Measurements from ENCODE around the gene NDST1. TPM values are rescaled to one million over a fixed set of nuclear protein-coding genes. Genes with fewer than 3 reads are reported as not detected.

Gene NDST1
- total RNA-seq, 1 experiment from 2014 or later, result 69.9 TPM

DNA sequence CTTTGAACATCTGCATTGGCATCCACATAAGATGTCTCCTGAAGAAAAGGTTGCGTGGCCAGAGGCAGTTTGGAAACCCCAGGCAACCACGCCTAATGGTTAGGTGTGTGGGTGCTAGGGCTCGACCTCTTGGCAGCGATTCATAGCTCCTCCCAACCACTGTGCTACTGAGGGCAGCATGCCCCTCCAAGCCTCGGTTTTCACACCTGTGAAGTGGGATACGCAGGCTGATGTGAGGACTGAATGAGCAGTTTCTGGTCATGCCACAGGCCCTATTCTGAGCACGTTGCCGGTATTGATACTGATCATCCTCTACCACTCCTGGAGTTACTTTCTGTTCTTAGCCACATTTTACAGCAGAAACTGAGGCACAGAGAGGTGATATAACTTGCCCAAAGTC is 19.1 kb downstream of the NDST1 start:
- H3K4me3 Mint-ChIP-seq, result no peak overlapping the region
- no peak overlapping the region for H3K27ac Mint-ChIP-seq
- ChIA-PET POLR2A (no interaction called here), CTCF (interaction anchor here (1.0 to 4.1 kb wide), 2 partner anchors 33 to 67 kb away, joined by 3 to 53 read pairs; no protein-coding TSS in a partner anchor)
- ATAC-seq, result no peak
- no peaks in the 10 kb centered on the region for H3K27me3 Mint-ChIP-seq (ENCODE audit: low read depth)
- peaks cover 8% of the 10 kb centered on the region for H3K36me3 Mint-ChIP-seq
- DNase-seq (ENCODE audit: low spot score), result no peak
- TF ChIP-seq ZBTB21 (CRISPR knock-in tag; IDR thresholded peaks at IDR 0.05; ENCODE audit: borderline replicate concordance) (no peak), ZNF416 (CRISPR knock-in tag; IDR thresholded peaks at IDR 0.05) (no peak), TEAD1 (CRISPR knock-in tag; IDR thresholded peaks at IDR 0.05) (no peak), ZNF219 (CRISPR knock-in tag; IDR thresholded peaks at IDR 0.05; ENCODE audit: borderline replicate concordance) (no peak), TEAD4 (CRISPR knock-in tag; IDR thresholded peaks at IDR 0.05) (no peak), ZNF263 (CRISPR knock-in tag; IDR thresholded peaks at IDR 0.05; ENCODE audit: low read depth) (no peak)
- TF ChIP-seq, protein P1, sequence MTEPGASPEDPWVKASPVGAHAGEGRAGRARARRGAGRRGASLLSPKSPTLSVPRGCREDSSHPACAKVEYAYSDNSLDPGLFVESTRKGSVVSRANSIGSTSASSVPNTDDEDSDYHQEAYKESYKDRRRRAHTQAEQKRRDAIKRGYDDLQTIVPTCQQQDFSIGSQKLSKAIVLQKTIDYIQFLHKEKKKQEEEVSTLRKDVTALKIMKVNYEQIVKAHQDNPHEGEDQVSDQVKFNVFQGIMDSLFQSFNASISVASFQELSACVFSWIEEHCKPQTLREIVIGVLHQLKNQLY (CRISPR knock-in tag; IDR thresholded peaks at IDR 0.05), result no peak
- peaks cover 51% of the 10 kb centered on the region for H3K4me1 Mint-ChIP-seq
- H3K9me3 Mint-ChIP-seq, result no peaks in the 10 kb centered on the region

DNA sequence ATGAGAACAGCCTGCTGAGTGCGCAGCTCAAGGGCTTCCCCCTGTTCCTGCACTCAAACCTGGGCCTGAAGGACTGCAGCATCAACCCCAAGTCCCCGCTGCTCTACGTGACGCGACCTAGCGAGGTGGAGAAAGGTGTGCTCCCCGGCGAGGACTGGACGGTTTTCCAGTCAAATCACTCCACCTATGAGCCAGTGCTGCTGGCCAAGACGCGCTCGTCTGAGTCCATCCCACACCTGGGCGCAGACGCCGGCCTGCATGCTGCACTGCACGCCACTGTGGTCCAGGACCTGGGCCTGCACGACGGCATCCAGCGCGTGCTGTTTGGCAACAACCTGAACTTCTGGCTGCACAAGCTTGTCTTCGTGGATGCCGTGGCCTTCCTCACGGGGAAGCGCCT is 19.9 kb downstream of the NDST1 start:
- DNase-seq (ENCODE audit: low spot score) (no peak), ATAC-seq (no peak)
- H3K9me3 Mint-ChIP-seq, result no peaks in the 10 kb centered on the region
- peaks cover 48% of the 10 kb centered on the region for H3K4me1 Mint-ChIP-seq
- H3K36me3 Mint-ChIP-seq, result peaks cover 11% of the 10 kb centered on the region
- TF ChIP-seq RELA (CRISPR knock-in tag; IDR thresholded peaks at IDR 0.05; ENCODE audit: borderline replicate concordance), result 0 out of 2 replicates have a peak, but pooled peaks have one; percentile 25
- TF ChIP-seq ATF1 (CRISPR knock-in tag; IDR thresholded peaks at IDR 0.05), result no peak
- no peak for TF ChIP-seq ZNF232 (CRISPR knock-in tag; IDR thresholded peaks at IDR 0.05)
- H3K27ac Mint-ChIP-seq, result no peak overlapping the region
- POLR2A ChIA-PET, result no interaction called here
- H3K4me3 Mint-ChIP-seq, result no peak overlapping the region
- CTCF ChIA-PET, result interaction anchor here (0.6 kb wide), 1 partner anchor 41 kb away, joined by 5 read pairs; no protein-coding TSS in a partner anchor
- H3K27me3 Mint-ChIP-seq (ENCODE audit: low read depth), result no peaks in the 10 kb centered on the region

DNA sequence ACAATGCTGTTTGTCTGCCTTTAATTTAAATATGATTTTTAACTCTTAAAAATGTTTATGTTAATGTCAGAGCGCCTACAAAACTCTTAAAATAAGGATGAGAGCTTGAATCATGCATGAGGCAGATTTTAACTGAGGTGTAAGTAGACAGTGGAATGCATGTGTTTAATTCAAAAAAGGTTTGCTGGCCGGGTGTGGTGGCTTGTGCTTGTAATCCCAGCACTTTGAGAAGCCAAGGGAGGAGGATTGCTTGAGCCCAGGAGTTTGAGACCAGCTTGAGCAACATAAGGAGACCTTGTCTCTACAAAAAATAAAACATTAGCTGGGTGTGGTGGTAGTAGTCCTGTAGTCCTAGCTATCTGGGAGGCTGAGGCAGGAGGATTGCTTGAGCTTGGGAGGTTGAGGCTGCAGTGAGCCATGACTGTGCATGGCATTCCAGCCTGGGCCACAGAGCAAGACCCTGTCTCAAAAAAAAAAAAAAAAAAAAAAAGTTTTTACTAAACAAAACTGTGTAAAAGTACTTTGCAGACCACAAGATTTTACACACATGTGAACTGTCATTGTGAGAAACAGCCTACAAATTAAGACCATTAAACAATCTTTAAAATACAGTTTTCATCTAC is 21.1 kb downstream of the NDST1 start:
- DNase-seq (ENCODE audit: low spot score) (no peak), ATAC-seq (no peak)
- no peaks in the 10 kb centered on the region for H3K27me3 Mint-ChIP-seq (ENCODE audit: low read depth)
- TF ChIP-seq ZNF121 (CRISPR knock-in tag; IDR thresholded peaks at IDR 0.05) (peak; percentile 82; the same call in 1 of the 2 replicates), ATF1 (CRISPR knock-in tag; IDR thresholded peaks at IDR 0.05) (no peak), ZNF219 (CRISPR knock-in tag; IDR thresholded peaks at IDR 0.05; ENCODE audit: borderline replicate concordance) (no peak), GRHL2 (CRISPR knock-in tag; IDR thresholded peaks at IDR 0.05; ENCODE audit: insufficient replicate concordance, severe bottlenecking) (no peak), ZNF263 (CRISPR knock-in tag; IDR thresholded peaks at IDR 0.05; ENCODE audit: low read depth) (no peak), ZNF671 (CRISPR knock-in tag; IDR thresholded peaks at IDR 0.05) (no peak)
- POLR2A ChIA-PET, result interaction anchor here (0.7 kb wide), 1 partner anchor 144 kb away, joined by 4 read pairs; no protein-coding TSS in a partner anchor
- no peak overlapping the region for H3K4me3 Mint-ChIP-seq
- no peaks in the 10 kb centered on the region for H3K9me3 Mint-ChIP-seq
- H3K36me3 Mint-ChIP-seq, result peaks cover 12% of the 10 kb centered on the region
- CTCF ChIA-PET, result interaction anchor here (1.2 to 1.3 kb wide), 2 partner anchors 31 to 64 kb away, joined by 3 read pairs; no protein-coding TSS in a partner anchor
- no peak overlapping the region; the same call in 1 of the 2 replicates for H3K27ac Mint-ChIP-seq
- peaks cover 39% of the 10 kb centered on the region for H3K4me1 Mint-ChIP-seq

DNA sequence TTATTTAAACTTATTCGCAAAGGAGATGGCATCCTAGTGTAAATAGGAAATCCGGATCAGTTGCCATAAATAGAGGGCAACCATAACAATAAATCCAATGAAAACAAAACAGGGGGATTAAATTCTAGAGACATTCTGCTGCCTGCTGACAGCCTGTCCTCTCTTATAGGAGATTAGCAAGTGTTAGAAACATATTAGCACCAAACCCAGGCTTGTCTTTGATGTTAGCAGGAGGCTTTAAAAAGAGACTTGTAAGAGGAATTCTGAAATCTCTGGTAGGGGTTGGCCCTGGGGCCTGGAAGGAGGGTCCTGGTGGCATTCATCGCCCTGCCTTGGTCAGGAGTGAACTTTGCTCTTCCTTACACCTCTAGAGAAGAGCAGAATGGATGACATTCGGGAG is 21.6 kb downstream of the NDST1 start:
- Mint-ChIP-seq H3K4me1 (peaks cover 34% of the 10 kb centered on the region), H3K36me3 (peaks cover 16% of the 10 kb centered on the region), H3K27ac (no peak overlapping the region; the same call in 1 of the 2 replicates), H3K27me3 (ENCODE audit: low read depth) (no peaks in the 10 kb centered on the region), H3K4me3 (no peak overlapping the region), H3K9me3 (no peaks in the 10 kb centered on the region)
- CTCF ChIA-PET, result interaction anchor here (1.2 to 3.1 kb wide), 5 partner anchors 15 to 71 kb away, joined by 3 to 24 read pairs (median 9); no protein-coding TSS in a partner anchor
- no peak for ATAC-seq
- DNase-seq (ENCODE audit: low spot score), result no peak
- POLR2A ChIA-PET, result interaction anchor here (0.8 kb wide), 1 partner anchor 80 kb away, joined by 3 read pairs; no protein-coding TSS in a partner anchor
- TF ChIP-seq, protein P2, sequence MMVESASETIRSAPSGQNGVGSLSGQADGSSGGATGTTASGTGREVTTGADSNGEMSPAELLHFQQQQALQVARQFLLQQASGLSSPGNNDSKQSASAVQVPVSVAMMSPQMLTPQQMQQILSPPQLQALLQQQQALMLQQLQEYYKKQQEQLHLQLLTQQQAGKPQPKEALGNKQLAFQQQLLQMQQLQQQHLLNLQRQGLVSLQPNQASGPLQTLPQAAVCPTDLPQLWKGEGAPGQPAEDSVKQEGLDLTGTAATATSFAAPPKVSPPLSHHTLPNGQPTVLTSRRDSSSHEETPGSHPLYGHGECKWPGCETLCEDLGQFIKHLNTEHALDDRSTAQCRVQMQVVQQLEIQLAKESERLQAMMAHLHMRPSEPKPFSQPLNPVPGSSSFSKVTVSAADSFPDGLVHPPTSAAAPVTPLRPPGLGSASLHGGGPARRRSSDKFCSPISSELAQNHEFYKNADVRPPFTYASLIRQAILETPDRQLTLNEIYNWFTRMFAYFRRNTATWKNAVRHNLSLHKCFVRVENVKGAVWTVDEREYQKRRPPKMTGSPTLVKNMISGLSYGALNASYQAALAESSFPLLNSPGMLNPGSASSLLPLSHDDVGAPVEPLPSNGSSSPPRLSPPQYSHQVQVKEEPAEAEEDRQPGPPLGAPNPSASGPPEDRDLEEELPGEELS (CRISPR knock-in tag; IDR thresholded peaks at IDR 0.05), result no peak
- TF ChIP-seq ETV6 (CRISPR knock-in tag; IDR thresholded peaks at IDR 0.05) (no peak), KAT7 (CRISPR knock-in tag; IDR thresholded peaks at IDR 0.05; ENCODE audit: borderline replicate concordance) (no peak), IRF2 (CRISPR knock-in tag; IDR thresholded peaks at IDR 0.05; ENCODE audit: borderline replicate concordance, low read depth) (no peak), TP53 (CRISPR knock-in tag; IDR thresholded peaks at IDR 0.05) (no peak), ZBTB21 (CRISPR knock-in tag; IDR thresholded peaks at IDR 0.05; ENCODE audit: borderline replicate concordance) (no peak), TCF7 (CRISPR knock-in tag; IDR thresholded peaks at IDR 0.05; ENCODE audit: low read depth) (no peak), ZNF317 (CRISPR knock-in tag; IDR thresholded peaks at IDR 0.05; ENCODE audit: borderline replicate concordance, low read depth) (no peak), NR1H2 (CRISPR knock-in tag; IDR thresholded peaks at IDR 0.05) (no peak), ZNF396 (CRISPR knock-in tag; IDR thresholded peaks at IDR 0.05; ENCODE audit: borderline replicate concordance) (no peak), NFATC4 (CRISPR knock-in tag; IDR thresholded peaks at IDR 0.05) (no peak)
- TF ChIP-seq, protein P3, sequence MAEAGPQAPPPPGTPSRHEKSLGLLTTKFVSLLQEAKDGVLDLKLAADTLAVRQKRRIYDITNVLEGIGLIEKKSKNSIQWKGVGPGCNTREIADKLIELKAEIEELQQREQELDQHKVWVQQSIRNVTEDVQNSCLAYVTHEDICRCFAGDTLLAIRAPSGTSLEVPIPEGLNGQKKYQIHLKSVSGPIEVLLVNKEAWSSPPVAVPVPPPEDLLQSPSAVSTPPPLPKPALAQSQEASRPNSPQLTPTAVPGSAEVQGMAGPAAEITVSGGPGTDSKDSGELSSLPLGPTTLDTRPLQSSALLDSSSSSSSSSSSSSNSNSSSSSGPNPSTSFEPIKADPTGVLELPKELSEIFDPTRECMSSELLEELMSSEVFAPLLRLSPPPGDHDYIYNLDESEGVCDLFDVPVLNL (CRISPR knock-in tag; IDR thresholded peaks at IDR 0.05; ENCODE audit: borderline replicate concordance, low read depth), result no peak
- TF ChIP-seq, protein P4, sequence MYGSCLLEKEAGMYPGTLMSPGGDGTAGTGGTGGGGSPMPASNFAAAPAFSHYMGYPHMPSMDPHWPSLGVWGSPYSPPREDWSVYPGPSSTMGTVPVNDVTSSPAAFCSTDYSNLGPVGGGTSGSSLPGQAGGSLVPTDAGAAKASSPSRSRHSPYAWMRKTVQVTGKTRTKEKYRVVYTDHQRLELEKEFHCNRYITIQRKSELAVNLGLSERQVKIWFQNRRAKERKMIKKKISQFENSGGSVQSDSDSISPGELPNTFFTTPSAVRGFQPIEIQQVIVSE (CRISPR knock-in tag; IDR thresholded peaks at IDR 0.05; ENCODE audit: borderline replicate concordance), result no peak
